ENCODE results near the gene ZDHHC11. TPM values are rescaled to one million over a fixed set of nuclear protein-coding genes. Genes with fewer than 3 reads are reported as not detected.
"Not testable (repeated sequence)": the region's sequence is repeated elsewhere in the genome, so short reads cannot be mapped to it uniquely, and the experiment has no call there.

Gene ZDHHC11
- total and polyA plus RNA-seq, 7 experiments from 2014 or later, result 0.20 to 22.1 (median 8.8) TPM; not detected in 1

- no peak overlapping the region for H3K4me3 Mint-ChIP-seq
- Histone ChIP-seq H3K4me3 (ENCODE audit: low read length) (no peak overlapping the region), H3K36me3 (ENCODE audit: control insufficient read depth in 2 of 3, insufficient read depth in 3 of 3, low read length in 3 of 3) (no peaks in the 10 kb centered on the region), H3K27ac (ENCODE audit: low read depth, low read length) (no peak overlapping the region), H3K9me3 (ENCODE audit: control insufficient read depth in 2 of 3, low read length in 3 of 3) (no peaks in the 10 kb centered on the region), H3K27me3 (ENCODE audit: control insufficient read depth in 2 of 2, insufficient read depth in 2 of 2, low read length in 2 of 2) (no peaks in the 10 kb centered on the region), H3K4me1 (ENCODE audit: control insufficient read depth in 2 of 2, insufficient read depth in 2 of 2, low read length in 2 of 2) (no peaks in the 10 kb centered on the region)
- H3K36me3 Mint-ChIP-seq, result peaks cover 0 to 6% (median 0%) of the 10 kb centered on the region in 5 donors
- intact Hi-C loops (cut with micrococcal nuclease), result no loop called here
- no peak for DNase-seq
- H3K4me1 Mint-ChIP-seq, result peaks cover 0 to 11% (median 2%) of the 10 kb centered on the region in 7 donors
- POLR2A ChIA-PET, result no interaction called here
- ATAC-seq, result no peak
- H3K9me3 Mint-ChIP-seq, result peaks cover 0 to 2% (median 0%) of the 10 kb centered on the region in 11 donors
- peaks cover 0 to 10% (median 4%) of the 10 kb centered on the region in 5 donors for H3K27me3 Mint-ChIP-seq
- no peak overlapping the region for H3K27ac Mint-ChIP-seq
- CTCF ChIA-PET, result no interaction called here
Measured at GRCh38 chr5:851076-851475, 290 bp upstream of the ZDHHC11 start.

- Mint-ChIP-seq H3K4me3 (no peak overlapping the region), H3K27me3 (peaks cover 0 to 10% (median 4%) of the 10 kb centered on the region in 5 donors), H3K27ac (no peak overlapping the region), H3K4me1 (peaks cover 0 to 11% (median 2%) of the 10 kb centered on the region in 7 donors), H3K9me3 (peaks cover 0 to 2% (median 0%) of the 10 kb centered on the region in 11 donors), H3K36me3 (peaks cover 0 to 6% (median 0%) of the 10 kb centered on the region in 5 donors)
- ATAC-seq (peak; percentile 15), DNase-seq (no peak)
- ChIA-PET POLR2A (no interaction called here), CTCF (no interaction called here)
- H3K27me3 ChIP-seq (ENCODE audit: control insufficient read depth in 2 of 2, insufficient read depth in 2 of 2, low read length in 2 of 2), result no peaks in the 10 kb centered on the region
- H3K9me3 ChIP-seq (ENCODE audit: control insufficient read depth in 2 of 3, low read length in 3 of 3), result no peaks in the 10 kb centered on the region
- H3K4me3 ChIP-seq (ENCODE audit: low read length), result no peak overlapping the region
- intact Hi-C loops (cut with micrococcal nuclease), result no loop called here
- H3K27ac ChIP-seq (ENCODE audit: low read depth, low read length), result no peak overlapping the region
- no peaks in the 10 kb centered on the region for H3K36me3 ChIP-seq (ENCODE audit: control insufficient read depth in 2 of 3, insufficient read depth in 3 of 3, low read length in 3 of 3)
- no peaks in the 10 kb centered on the region for H3K4me1 ChIP-seq (ENCODE audit: control insufficient read depth in 2 of 2, insufficient read depth in 2 of 2, low read length in 2 of 2)
Measured at GRCh38 chr5:849651-850301, 1.0 kb downstream of the ZDHHC11 start.

- ChIA-PET POLR2A (no interaction called here), CTCF (no interaction called here)
- Histone ChIP-seq H3K4me3 (ENCODE audit: low read length) (no peak overlapping the region), H3K27ac (ENCODE audit: low read depth, low read length) (no peak overlapping the region), H3K9me3 (ENCODE audit: control insufficient read depth in 2 of 3, low read length in 3 of 3) (no peaks in the 10 kb centered on the region), H3K27me3 (ENCODE audit: control insufficient read depth in 2 of 2, insufficient read depth in 2 of 2, low read length in 2 of 2) (no peaks in the 10 kb centered on the region), H3K4me1 (ENCODE audit: control insufficient read depth in 2 of 2, insufficient read depth in 2 of 2, low read length in 2 of 2) (no peaks in the 10 kb centered on the region), H3K36me3 (ENCODE audit: control insufficient read depth in 2 of 3, insufficient read depth in 3 of 3, low read length in 3 of 3) (no peaks in the 10 kb centered on the region)
- H3K27ac Mint-ChIP-seq, result no peak overlapping the region
- H3K4me3 Mint-ChIP-seq, result no peak overlapping the region
- ATAC-seq (peak; percentile 16), DNase-seq (peak in 1 of 9 donors; percentile 1)
- peaks cover 0 to 6% (median 2%) of the 10 kb centered on the region in 7 donors for H3K4me1 Mint-ChIP-seq
- intact Hi-C loops (cut with micrococcal nuclease), result no loop called here
- H3K27me3 Mint-ChIP-seq, result peaks cover 0 to 10% (median 4%) of the 10 kb centered on the region in 5 donors
- peaks cover 0 to 6% (median 0%) of the 10 kb centered on the region in 5 donors for H3K36me3 Mint-ChIP-seq
- H3K9me3 Mint-ChIP-seq, result peaks cover 0 to 2% (median 0%) of the 10 kb centered on the region in 11 donors
Measured at GRCh38 chr5:848671-849111, 2.1 kb downstream of the ZDHHC11 start.

GRCh38 chr5:847736-848135, 3.0 kb downstream of the ZDHHC11 start:
- H3K27me3 ChIP-seq (ENCODE audit: control insufficient read depth in 2 of 2, insufficient read depth in 2 of 2, low read length in 2 of 2); H3K4me3 ChIP-seq (ENCODE audit: low read length); H3K4me1 Mint-ChIP-seq; H3K27ac ChIP-seq (ENCODE audit: low read depth, low read length); H3K9me3 Mint-ChIP-seq; ATAC-seq; H3K27ac Mint-ChIP-seq; H3K4me1 ChIP-seq (ENCODE audit: control insufficient read depth in 2 of 2, insufficient read depth in 2 of 2, low read length in 2 of 2); H3K36me3 ChIP-seq (ENCODE audit: control insufficient read depth in 2 of 3, insufficient read depth in 3 of 3, low read length in 3 of 3); intact Hi-C loops (cut with micrococcal nuclease); H3K4me3 Mint-ChIP-seq; POLR2A ChIA-PET; H3K9me3 ChIP-seq (ENCODE audit: control insufficient read depth in 2 of 3, low read length in 3 of 3); H3K36me3 Mint-ChIP-seq; CTCF ChIA-PET: not testable (repeated sequence)
- DNase-seq, result peak in 1 of 9 donors; percentile 2
- H3K27me3 Mint-ChIP-seq, result peaks cover 0 to 10% (median 4%) of the 10 kb centered on the region in 5 donors

- H3K36me3 ChIP-seq (ENCODE audit: control insufficient read depth in 2 of 3, insufficient read depth in 3 of 3, low read length in 3 of 3); H3K4me1 ChIP-seq (ENCODE audit: control insufficient read depth in 2 of 2, insufficient read depth in 2 of 2, low read length in 2 of 2); H3K27me3 ChIP-seq (ENCODE audit: control insufficient read depth in 2 of 2, insufficient read depth in 2 of 2, low read length in 2 of 2); DNase-seq; H3K36me3 Mint-ChIP-seq; H3K4me1 Mint-ChIP-seq; ATAC-seq; H3K4me3 ChIP-seq (ENCODE audit: low read length); CTCF ChIA-PET; intact Hi-C loops (cut with micrococcal nuclease); H3K27ac Mint-ChIP-seq; H3K4me3 Mint-ChIP-seq; H3K27ac ChIP-seq (ENCODE audit: low read depth, low read length); POLR2A ChIA-PET; H3K9me3 ChIP-seq (ENCODE audit: control insufficient read depth in 2 of 3, low read length in 3 of 3); H3K9me3 Mint-ChIP-seq; H3K27me3 Mint-ChIP-seq: not testable (repeated sequence)
Measured at GRCh38 chr5:847212-847611, 3.6 kb downstream of the ZDHHC11 start.

- H3K27me3 Mint-ChIP-seq; intact Hi-C loops (cut with micrococcal nuclease); H3K9me3 Mint-ChIP-seq; H3K4me1 ChIP-seq (ENCODE audit: control insufficient read depth in 2 of 2, insufficient read depth in 2 of 2, low read length in 2 of 2); DNase-seq; H3K4me1 Mint-ChIP-seq; ATAC-seq; H3K4me3 ChIP-seq (ENCODE audit: low read length); POLR2A ChIA-PET; H3K36me3 Mint-ChIP-seq; H3K27ac ChIP-seq (ENCODE audit: low read depth, low read length); H3K4me3 Mint-ChIP-seq; H3K9me3 ChIP-seq (ENCODE audit: control insufficient read depth in 2 of 3, low read length in 3 of 3); CTCF ChIA-PET; H3K27ac Mint-ChIP-seq; H3K36me3 ChIP-seq (ENCODE audit: control insufficient read depth in 2 of 3, insufficient read depth in 3 of 3, low read length in 3 of 3); H3K27me3 ChIP-seq (ENCODE audit: control insufficient read depth in 2 of 2, insufficient read depth in 2 of 2, low read length in 2 of 2): not testable (repeated sequence)
Measured at GRCh38 chr5:846602-847091, 4.1 kb downstream of the ZDHHC11 start.
